HEK293 (cell line): ENCODE results near the gene B4GALNT3.

ENCODE experiments used
- CTCF ChIP-seq: fragments of 450-650 bp; formaldehyde crosslinking; IDR thresholded peaks from 2 replicates; pipeline ENCODE4 v1.5.1; 2016; ENCODE audit warnings: missing biosample characterization, missing genetic modification characterization
- MYNN ChIP-seq: fragments of 450-650 bp; formaldehyde crosslinking; IDR thresholded peaks from 2 replicates; pipeline ENCODE4 v1.5.1; 2016; ENCODE audit warnings: missing biosample characterization, missing genetic modification characterization, borderline replicate concordance
- PRDM6 ChIP-seq: fragments of 450-650 bp; formaldehyde crosslinking; IDR thresholded peaks from 2 replicates; pipeline ENCODE4 v1.5.1; 2017; ENCODE audit warnings: missing biosample characterization, missing genetic modification characterization
- ZNF549 ChIP-seq: fragments of 450-650 bp; IDR thresholded peaks from 2 replicates; pipeline ENCODE4 v1.5.1; 2018; ENCODE audit warnings: missing biosample characterization, missing genetic modification characterization, mild to moderate bottlenecking, inconsistent platforms, moderate library complexity
- ZNF560 ChIP-seq: fragments of 450-650 bp; formaldehyde crosslinking; IDR thresholded peaks from 2 replicates; pipeline ENCODE4 v1.5.1; 2017; ENCODE audit warnings: missing biosample characterization, missing genetic modification characterization, borderline replicate concordance
- ZNF707 ChIP-seq: fragments of 450-650 bp; formaldehyde crosslinking; IDR thresholded peaks from 2 replicates; pipeline ENCODE4 v1.5.1; 2016; ENCODE audit warnings: missing biosample characterization, missing genetic modification characterization
- ZNF747 ChIP-seq: fragments of 450-650 bp; formaldehyde crosslinking; IDR thresholded peaks from 2 replicates; pipeline ENCODE4 v1.5.1; 2016; ENCODE audit warnings: missing biosample characterization, missing genetic modification characterization
- ZNF785 ChIP-seq: fragments of 450-650 bp; formaldehyde crosslinking; IDR thresholded peaks from 2 replicates; pipeline ENCODE4 v1.5.1; 2016; ENCODE audit warnings: missing biosample characterization, missing genetic modification characterization
- ZNF830 ChIP-seq: fragments of 450-650 bp; IDR thresholded peaks from 2 replicates; pipeline ENCODE4 v1.5.0; 2018; ENCODE audit warnings: missing biosample characterization, missing genetic modification characterization, low read depth, mild to moderate bottlenecking, moderate library complexity

GRCh38 chr12:462936-463705 is 3.4 kb downstream of the B4GALNT3 start:
- no peak for TF ChIP-seq ZNF707 (tag by site-specific recombination)
- no peak for TF ChIP-seq MYNN
- no peak for TF ChIP-seq ZNF830 (tag by site-specific recombination)
- no peak for TF ChIP-seq CTCF (tag by site-specific recombination)
- no peak for TF ChIP-seq ZNF560 (tag by site-specific recombination)
- TF ChIP-seq PRDM6 (tag by site-specific recombination): no peak
- no peak for TF ChIP-seq ZNF549 (tag by site-specific recombination)
- TF ChIP-seq ZNF747 (tag by site-specific recombination): no peak
- no peak for TF ChIP-seq ZNF785 (tag by site-specific recombination)
